K562 (cell line): ENCODE data around the gene ABHD16A. TPM values are rescaled to one million over a fixed set of nuclear protein-coding genes. Genes with fewer than 3 reads are reported as not detected.

Source experiments
- BRCA1 ChIP-seq, 2 experiments: fragments of 450-650 bp in 1 of 2; sonication (generic) in 1 of 2; formaldehyde crosslinking in 1 of 2; IDR thresholded peaks; 2 replicates each; pipeline versions ENCODE4 v1.5.0 to v1.6.1; 2017 to 2020; ENCODE audit warnings: mild to moderate bottlenecking in 1 of 2, missing genetic modification reagents in 1 of 2
- BRF1 ChIP-seq: IDR thresholded peaks from 3 replicates; pipeline ENCODE4 v1.6.1; 2011; ENCODE audit warnings: borderline replicate concordance, mild to moderate bottlenecking; ENCODE audit not compliant: insufficient read length; ENCODE audit errors: extremely low read depth
- C11orf30 ChIP-seq: fragments of 450-650 bp; IDR thresholded peaks from 2 replicates; pipeline ENCODE4 v1.6.1; 2016; ENCODE audit warnings: low read depth, mild to moderate bottlenecking
- CBFB ChIP-seq: sonication (generic); formaldehyde crosslinking; IDR thresholded peaks from 2 replicates; pipeline ENCODE4 v1.4.0; 2020; ENCODE audit warnings: mild to moderate bottlenecking, missing genetic modification reagents
- ELF1 ChIP-seq: fragments of 200-800 bp; sonication (Bioruptor generic); IDR thresholded peaks from 2 replicates; pipeline ENCODE4 v1.6.1; 2016; ENCODE audit warnings: missing genetic modification characterization, missing compliant biosample characterization
- EP400 ChIP-seq: fragments of 450-650 bp; IDR thresholded peaks from 2 replicates; pipeline ENCODE4 v1.6.1; 2017; ENCODE audit warnings: antibody characterized with exemption, mild to moderate bottlenecking, moderate library complexity
- FOXK2 ChIP-seq, 2 experiments: fragments of 450-650 bp; IDR thresholded peaks in 1 of 2; conservative IDR thresholded peaks in 1 of 2; 2 replicates each; pipeline ENCODE4 v1.6.1; 2016; ENCODE audit warnings: low read depth in 2 of 2, mild to moderate bottlenecking in 1 of 2
- IRF2 ChIP-seq: sonication (generic); formaldehyde crosslinking; IDR thresholded peaks from 2 replicates; pipeline ENCODE4 v1.8.1; 2022; ENCODE audit warnings: mild to moderate bottlenecking, missing genetic modification reagents
- KLF1 ChIP-seq: fragments of 450-650 bp; IDR thresholded peaks from 2 replicates; pipeline ENCODE4 v1.6.1; 2016; ENCODE audit warnings: missing genetic modification characterization, missing compliant biosample characterization
- MLLT1 ChIP-seq, 2 experiments: fragments of 450-650 bp; IDR thresholded peaks; 2 replicates each; pipeline ENCODE4 v1.6.1; 2016
- NFE2L1 ChIP-seq: fragments of 450-650 bp; IDR thresholded peaks from 2 replicates; pipeline ENCODE4 v1.6.1; 2016; ENCODE audit warnings: missing genetic modification characterization, low read depth, mild to moderate bottlenecking, missing compliant biosample characterization, moderate library complexity, borderline replicate concordance
- PCBP2 ChIP-seq: fragments of 200-400 bp; formaldehyde crosslinking; IDR thresholded peaks from 2 replicates; pipeline ENCODE4 v1.6.1; 2018; ENCODE audit warnings: low read length, low read depth, mild to moderate bottlenecking, moderate library complexity; ENCODE audit not compliant: poor library complexity, severe bottlenecking
- PREB ChIP-seq: sonication (generic); formaldehyde crosslinking; IDR thresholded peaks from 2 replicates; pipeline ENCODE4 v1.8.1; 2023; ENCODE audit warnings: mild to moderate bottlenecking, missing genetic modification reagents
- PURB ChIP-seq: sonication (generic); formaldehyde crosslinking; IDR thresholded peaks from 2 replicates; pipeline ENCODE4 v1.9.0; 2021; ENCODE audit warnings: low read depth, mild to moderate bottlenecking, missing genetic modification reagents
- RFX5 ChIP-seq: IDR thresholded peaks from 2 replicates; pipeline ENCODE4 v1.6.1; 2011; ENCODE audit warnings: low read depth, mild to moderate bottlenecking, improper control_type of control experiment, low read length
- RNF2 ChIP-seq: sonication (generic); IDR thresholded peaks from 2 replicates; pipeline ENCODE4 v1.6.1; 2016
- SMARCA4 ChIP-seq: fragments of 450-650 bp; IDR thresholded peaks from 2 replicates; pipeline ENCODE4 v1.6.1; 2016
- STAG1 ChIP-seq: sonication (generic); formaldehyde crosslinking; IDR thresholded peaks from 2 replicates; pipeline ENCODE4 v1.5.0; 2020; ENCODE audit warnings: missing genetic modification reagents, borderline replicate concordance
- ZFP36 ChIP-seq: fragments of 150-350 bp; IDR thresholded peaks from 2 replicates; pipeline ENCODE4 v1.6.1; 2018; ENCODE audit warnings: low read length, low read depth; ENCODE audit not compliant: partially characterized antibody
- ZNF253 ChIP-seq: fragments of 250-450 bp; sonication (Bioruptor Pico); conservative IDR thresholded peaks from 2 replicates; pipeline ENCODE4 v1.6.1; 2021; ENCODE audit warnings: mild to moderate bottlenecking
- ZNF354B ChIP-seq: fragments of 250-450 bp; sonication (Bioruptor Pico); IDR thresholded peaks from 2 replicates; pipeline ENCODE4 v1.4.0; 2020
- ZNF445 ChIP-seq: fragments of 250-450 bp; sonication (Bioruptor Pico); IDR thresholded peaks from 2 replicates; pipeline ENCODE4 v1.4.0; 2020; ENCODE audit warnings: low read depth, mild to moderate bottlenecking, moderate library complexity
- polyA plus RNA-seq, 8 experiments: library from polyadenylated mRNA; depleted of rRNA in 4 of 8; stranded (reverse) in 5 of 8; unstranded in 3 of 8; fragments of >200 nt; fragmentation: Nextera tagmentation in 2 of 8; fragmentation: Illumina TruSeq in 1 of 8; extraction: Ambion mirVana in 2 of 8; extraction: Trizol in 1 of 8; gene quantifications; 2 replicates each; pipeline versions ENCODE4 v1.2.1 to v1.2.3, GENCODE V29; 2011 to 2014; ENCODE audit warnings: inconsistent platforms in 1 of 8, missing spikeins in 1 of 8
- total RNA-seq, 7 experiments: library from RNA; depleted of rRNA in 6 of 7; stranded (reverse); fragments of >200 nt in 6 of 7; fragmentation: Illumina TruSeq in 2 of 7; extraction: Trizol in 2 of 7; gene quantifications; 2 replicates each; pipeline versions ENCODE4 v1.2.1 to v1.2.3, GENCODE V29; 2011 to 2021; ENCODE audit warnings: low replicate concordance in 1 of 7
- TF ChIP-seq, protein P1 (sequence below), 2 experiments: IDR thresholded peaks; 2 replicates each; pipeline ENCODE4 v1.6.1; 2012; ENCODE audit warnings: improper control_type of control experiment in 2 of 2, low read depth in 2 of 2, low read length in 2 of 2, borderline replicate concordance in 1 of 2

ABHD16A gene
- total and polyA plus RNA-seq, 9 of the 15 experiments (the other 6 are each of a cell fraction or from before 2014, with no cell fraction given) = 25.8 to 120 (median 81.6) TPM

GRCh38 chr6:31690231-31691077 is 12.7 kb downstream of the ABHD16A start (continued):
- TF ChIP-seq ZNF445 (CRISPR knock-in tag) = no peak
- TF ChIP-seq, protein P1, sequence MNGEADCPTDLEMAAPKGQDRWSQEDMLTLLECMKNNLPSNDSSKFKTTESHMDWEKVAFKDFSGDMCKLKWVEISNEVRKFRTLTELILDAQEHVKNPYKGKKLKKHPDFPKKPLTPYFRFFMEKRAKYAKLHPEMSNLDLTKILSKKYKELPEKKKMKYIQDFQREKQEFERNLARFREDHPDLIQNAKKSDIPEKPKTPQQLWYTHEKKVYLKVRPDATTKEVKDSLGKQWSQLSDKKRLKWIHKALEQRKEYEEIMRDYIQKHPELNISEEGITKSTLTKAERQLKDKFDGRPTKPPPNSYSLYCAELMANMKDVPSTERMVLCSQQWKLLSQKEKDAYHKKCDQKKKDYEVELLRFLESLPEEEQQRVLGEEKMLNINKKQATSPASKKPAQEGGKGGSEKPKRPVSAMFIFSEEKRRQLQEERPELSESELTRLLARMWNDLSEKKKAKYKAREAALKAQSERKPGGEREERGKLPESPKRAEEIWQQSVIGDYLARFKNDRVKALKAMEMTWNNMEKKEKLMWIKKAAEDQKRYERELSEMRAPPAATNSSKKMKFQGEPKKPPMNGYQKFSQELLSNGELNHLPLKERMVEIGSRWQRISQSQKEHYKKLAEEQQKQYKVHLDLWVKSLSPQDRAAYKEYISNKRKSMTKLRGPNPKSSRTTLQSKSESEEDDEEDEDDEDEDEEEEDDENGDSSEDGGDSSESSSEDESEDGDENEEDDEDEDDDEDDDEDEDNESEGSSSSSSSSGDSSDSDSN (IDR thresholded peaks at IDR 0.05; ENCODE audit: borderline replicate concordance in 1 of 2, low read depth in 2 of 2, low read length in 2 of 2) = peak in 1 of 2 experiments; percentile 82; a peak in 1 of 4 replicates
- TF ChIP-seq BRCA1 (IDR thresholded peaks at IDR 0.05) = no peak
- TF ChIP-seq BRCA1 (CRISPR knock-in tag; IDR thresholded peaks at IDR 0.05) = 0 out of 2 replicates have a peak, but pooled peaks have one; percentile 80
- peak; percentile 97 for TF ChIP-seq ZFP36
- no peak for TF ChIP-seq NFE2L1
- TF ChIP-seq FOXK2 (conservative IDR thresholded peaks at IDR 0.05 in 1 of 2, IDR thresholded peaks at IDR 0.05 in 1 of 2; ENCODE audit: low read depth in 2 of 2) = peak; percentile 15 to 49; a peak in 2 of 4 replicates
- TF ChIP-seq RFX5 = no peak
- 0 out of 2 replicates have a peak, but pooled peaks have one; percentile 56 for TF ChIP-seq ZNF253 (CRISPR knock-in tag)
- TF ChIP-seq SMARCA4 = peak; percentile 100
- TF ChIP-seq MLLT1 (IDR thresholded peaks at IDR 0.05) = peak; percentile 12 to 79; a peak in 2 of 4 replicates
- no peak for TF ChIP-seq PCBP2
- TF ChIP-seq EP400 = peak; percentile 78
- no peak for TF ChIP-seq STAG1
- no peak for TF ChIP-seq CBFB (CRISPR knock-in tag)
- peak; percentile 87 for TF ChIP-seq C11orf30
- 0 out of 2 replicates have a peak, but pooled peaks have one; percentile 27 for TF ChIP-seq PREB
- TF ChIP-seq ZNF354B (CRISPR knock-in tag) = no peak
- no peak for TF ChIP-seq BRF1
- TF ChIP-seq RNF2 = peak; percentile 10
- TF ChIP-seq PURB (CRISPR knock-in tag) = 0 out of 2 replicates have a peak, but pooled peaks have one; percentile 86
- peak; percentile 78; the same call in 1 of the 2 replicates for TF ChIP-seq KLF1
- no peak for TF ChIP-seq IRF2
- no peak for TF ChIP-seq ELF1 (tag)
